GM18499 (cell line): Measurements from ENCODE around the gene S100A16.
A peak's percentile ranks its signal among the peaks of the same experiment; 100 is the strongest.

Experiments
- ATAC-seq: cut with Tn5 transposase; IDR thresholded peaks from one replicate; pipeline ENCODE4 v1.9.1; 2021; ENCODE audit warnings: moderate number of reproducible peaks; ENCODE audit not compliant: insufficient read depth, unreplicated experiment

S100A16 gene

GRCh38 chr1:153639280-153639679 lies 26.3 kb upstream of the S100A16 start:
- no peak for ATAC-seq

- no peak for ATAC-seq
These were observed 25.3 kb upstream of the S100A16 start for GRCh38 chr1:153638261-153638660.

GRCh38 chr1:153636312-153636711 lies 23.4 kb upstream of the S100A16 start:
- ATAC-seq, result no peak

GRCh38 chr1:153635872-153636271 lies 22.9 kb upstream of the S100A16 start:
- no peak for ATAC-seq

GRCh38 chr1:153633754-153634665 lies 21.1 kb upstream of the S100A16 start, which contains the start of gene CHTOP:
Gene CHTOP (plus strand): TSS chr1:153634066. CDS start chr1:153636589, 2,523 bp downstream.
- peak; percentile 73 for ATAC-seq

- ATAC-seq, result no peak
These were observed 20.3 kb upstream of the S100A16 start for GRCh38 chr1:153633161-153633753.

- no peak for ATAC-seq
These were observed 18.4 kb upstream of the S100A16 start for GRCh38 chr1:153631047-153632022.

GRCh38 chr1:153630384-153630783 lies 17.4 kb upstream of the S100A16 start:
- no peak for ATAC-seq

GRCh38 chr1:153629971-153630370 lies 17.0 kb upstream of the S100A16 start:
- no peak for ATAC-seq

- no peak for ATAC-seq
These were observed 16.4 kb upstream of the S100A16 start for GRCh38 chr1:153629343-153629665.

GRCh38 chr1:153628638-153629342 lies 15.9 kb upstream of the S100A16 start:
- ATAC-seq, result no peak

GRCh38 chr1:153627715-153628626 lies 15.0 kb upstream of the S100A16 start, which contains the start of gene S100A1:
Gene S100A1 (plus strand): TSS chr1:153628434. CDS start chr1:153630522, 2,088 bp downstream.
- ATAC-seq, result no peak

GRCh38 chr1:153626904-153627714 lies 14.2 kb upstream of the S100A16 start, which contains the start of gene S100A13:
Gene S100A13 (minus strand): TSS chr1:153627505. CDS start chr1:153626472, 1,033 bp downstream.
- no peak for ATAC-seq

GRCh38 chr1:153626477-153626903 lies 13.6 kb upstream of the S100A16 start:
- ATAC-seq, result no peak

GRCh38 chr1:153624965-153625611 lies 12.2 kb upstream of the S100A16 start:
- no peak for ATAC-seq

GRCh38 chr1:153623101-153623500 lies 10.2 kb upstream of the S100A16 start:
- no peak for ATAC-seq

GRCh38 chr1:153619171-153619570 lies 6.2 kb upstream of the S100A16 start:
- ATAC-seq, result no peak
